Upper lobe of left lung (tissue), 6 donors: ENCODE results near the gene LINS1. TPM values are rescaled to one million over a fixed set of nuclear protein-coding genes. Genes with fewer than 3 reads are reported as not detected.
"Not testable (repeated sequence)": the region's sequence is repeated elsewhere in the genome, so short reads cannot be mapped to it uniquely, and the experiment has no call there.

Source experiments
- ATAC-seq, 2 donors: fragments of 200-7000 bp; cut with Tn5 transposase; one replicate each; pipeline ENCODE4 v1.9.1; 2022; ENCODE audit warnings: mild to moderate bottlenecking in 2 of 2, moderate library complexity in 2 of 2; ENCODE audit not compliant: low FRiP score in 2 of 2
- DNase-seq, 2 donors: peaks; one replicate each; pipeline ENCODE4 v3.0.0-alpha.2; 2019 to 2020
- H3K27ac ChIP-seq, 4 donors: fragments of 200-600 bp; sonication (generic); one replicate each; pipeline ENCODE4 v1.5.1; 2016 to 2019
- H3K27me3 ChIP-seq, 4 donors: fragments of 200-600 bp; sonication (generic); one replicate each; pipeline ENCODE4 v1.5.1; 2017 to 2019
- H3K36me3 ChIP-seq, 4 donors: fragments of 200-600 bp; sonication (generic); one replicate each; pipeline ENCODE4 v1.5.1; 2016 to 2019
- H3K4me1 ChIP-seq, 4 donors: fragments of 200-600 bp; sonication (generic); one replicate each; pipeline ENCODE4 v1.5.1; 2018 to 2019
- H3K4me3 ChIP-seq, 4 donors: fragments of 200-600 bp; sonication (generic); one replicate each; pipeline ENCODE4 v1.5.1; 2017 to 2019; ENCODE audit warnings: mild to moderate bottlenecking in 2 of 4, moderate library complexity in 1 of 4
- H3K9me3 ChIP-seq, 4 donors: fragments of 200-600 bp; sonication (generic); one replicate each; pipeline ENCODE4 v1.5.1; 2018 to 2019
- EP300 ChIP-seq, 4 donors: sonication (generic); formaldehyde crosslinking; IDR thresholded peaks; one replicate each; pipeline ENCODE4 v1.5.1; 2017; ENCODE audit warnings: antibody characterized with exemption in 4 of 4, control low read depth in 2 of 4
- POLR2A ChIP-seq, 4 donors: fragments of 450-650 bp; IDR thresholded peaks; one replicate each; pipeline ENCODE4 v1.5.1; 2016 to 2017; ENCODE audit warnings: antibody characterized with exemption in 4 of 4, mild to moderate bottlenecking in 2 of 4
- POLR2AphosphoS5 ChIP-seq, 2 donors: sonication (generic); formaldehyde crosslinking; IDR thresholded peaks; one replicate each; pipeline ENCODE4 v1.5.1; 2017; ENCODE audit warnings: antibody characterized with exemption in 2 of 2
- WGBS, 2 donors: methylation state at CpG; one replicate each; pipeline ENCODE4 v1.1.5; 2017 to 2018; 5-methylcytosine and 5-hydroxymethylcytosine counted together
- total RNA-seq, 6 donors: library from RNA; depleted of rRNA in 4 of 6; stranded (reverse); fragments of >200 nt in 4 of 6; gene quantifications; one replicate each; pipeline versions ENCODE4 v1.1.0 to v1.2.1, GENCODE V29; 2016 to 2021
- TF ChIP-seq, protein P1 (sequence below), 6 experiments: fragments of 450-650 bp in 4 of 6; fragments of 200-600 bp in 2 of 6; sonication (generic) in 2 of 6; IDR thresholded peaks; one replicate each; pipeline ENCODE4 v1.5.1; 2016 to 2019; ENCODE audit warnings: antibody characterized with exemption in 6 of 6
- donor health status: DM: no; HTN: no; CAD: no; lungs with moderate emphysema.
- donor health status: DM: no; HTN: yes; CAD: no; lungs with severe emphysema.

LINS1 gene
- total RNA-seq, 6 donors from 2014 or later: 11.8 to 43.0 (median 18.2) TPM

DNA sequence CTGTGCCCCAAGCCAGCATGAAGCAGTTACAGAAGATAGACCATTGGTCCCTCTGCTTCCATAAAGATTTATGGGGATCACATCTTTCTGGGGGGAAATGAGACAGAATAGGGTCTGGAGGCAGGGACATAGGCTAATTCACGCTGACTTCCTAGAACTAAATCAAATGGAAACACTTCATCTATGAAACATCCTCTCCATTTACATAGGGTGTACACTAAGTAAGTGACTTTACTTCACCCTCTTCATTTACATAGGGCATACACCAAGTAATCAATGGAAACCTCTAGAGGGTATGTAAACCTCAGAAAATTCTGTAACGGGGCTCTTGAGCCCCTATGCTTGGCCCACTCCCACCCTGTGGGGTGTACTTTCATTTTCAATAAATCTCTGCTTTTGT lies 10.1 kb downstream of the LINS1 start:
- Histone ChIP-seq H3K27me3 (no peaks in the 10 kb centered on the region), H3K36me3 (no peaks in the 10 kb centered on the region), H3K9me3 (peaks cover 0 to 16% (median 10%) of the 10 kb centered on the region in 4 donors), H3K4me3 (no peak overlapping the region), H3K4me1 (peaks cover 0 to 14% (median 6%) of the 10 kb centered on the region in 4 donors), H3K27ac (no peak overlapping the region)
- no peak for ATAC-seq
- TF ChIP-seq POLR2AphosphoS5 (IDR thresholded peaks at IDR 0.05) (no peak), EP300 (IDR thresholded peaks at IDR 0.05) (no peak), POLR2A (IDR thresholded peaks at IDR 0.05) (no peak)
- TF ChIP-seq, protein P1, sequence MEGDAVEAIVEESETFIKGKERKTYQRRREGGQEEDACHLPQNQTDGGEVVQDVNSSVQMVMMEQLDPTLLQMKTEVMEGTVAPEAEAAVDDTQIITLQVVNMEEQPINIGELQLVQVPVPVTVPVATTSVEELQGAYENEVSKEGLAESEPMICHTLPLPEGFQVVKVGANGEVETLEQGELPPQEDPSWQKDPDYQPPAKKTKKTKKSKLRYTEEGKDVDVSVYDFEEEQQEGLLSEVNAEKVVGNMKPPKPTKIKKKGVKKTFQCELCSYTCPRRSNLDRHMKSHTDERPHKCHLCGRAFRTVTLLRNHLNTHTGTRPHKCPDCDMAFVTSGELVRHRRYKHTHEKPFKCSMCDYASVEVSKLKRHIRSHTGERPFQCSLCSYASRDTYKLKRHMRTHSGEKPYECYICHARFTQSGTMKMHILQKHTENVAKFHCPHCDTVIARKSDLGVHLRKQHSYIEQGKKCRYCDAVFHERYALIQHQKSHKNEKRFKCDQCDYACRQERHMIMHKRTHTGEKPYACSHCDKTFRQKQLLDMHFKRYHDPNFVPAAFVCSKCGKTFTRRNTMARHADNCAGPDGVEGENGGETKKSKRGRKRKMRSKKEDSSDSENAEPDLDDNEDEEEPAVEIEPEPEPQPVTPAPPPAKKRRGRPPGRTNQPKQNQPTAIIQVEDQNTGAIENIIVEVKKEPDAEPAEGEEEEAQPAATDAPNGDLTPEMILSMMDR (IDR thresholded peaks at IDR 0.05): no peak
- DNase-seq: no peak
- WGBS, 2 donors: 67 to 68% methylated on average over 2 of the region's 2 CpGs

DNA sequence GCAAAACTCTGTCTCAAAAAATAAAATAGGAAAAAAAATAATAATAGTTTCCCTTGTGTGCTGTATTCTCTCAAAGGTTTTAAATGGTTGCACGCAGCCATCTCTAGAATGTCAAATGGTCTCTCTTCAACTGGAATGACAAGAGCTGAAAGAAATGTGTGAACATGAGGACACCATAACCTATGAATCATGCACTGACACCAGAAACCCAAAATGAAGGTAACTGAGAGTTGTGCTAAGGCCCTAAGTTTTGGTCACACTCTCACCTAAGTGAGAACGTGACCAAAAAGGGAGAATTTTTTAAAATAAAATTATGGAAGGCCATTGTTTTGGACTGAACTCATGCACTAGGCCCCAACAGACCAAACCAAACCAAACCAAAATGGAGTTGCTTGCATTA lies 10.8 kb downstream of the LINS1 start:
- not testable (repeated sequence) for H3K4me3 ChIP-seq, ATAC-seq, DNase-seq, H3K36me3 ChIP-seq, H3K27me3 ChIP-seq, H3K4me1 ChIP-seq, H3K27ac ChIP-seq
- 89 to 97% methylated on average over 2 of the region's 2 CpGs for WGBS, 2 donors
- peaks cover 0 to 16% (median 10%) of the 10 kb centered on the region in 4 donors for H3K9me3 ChIP-seq

DNA sequence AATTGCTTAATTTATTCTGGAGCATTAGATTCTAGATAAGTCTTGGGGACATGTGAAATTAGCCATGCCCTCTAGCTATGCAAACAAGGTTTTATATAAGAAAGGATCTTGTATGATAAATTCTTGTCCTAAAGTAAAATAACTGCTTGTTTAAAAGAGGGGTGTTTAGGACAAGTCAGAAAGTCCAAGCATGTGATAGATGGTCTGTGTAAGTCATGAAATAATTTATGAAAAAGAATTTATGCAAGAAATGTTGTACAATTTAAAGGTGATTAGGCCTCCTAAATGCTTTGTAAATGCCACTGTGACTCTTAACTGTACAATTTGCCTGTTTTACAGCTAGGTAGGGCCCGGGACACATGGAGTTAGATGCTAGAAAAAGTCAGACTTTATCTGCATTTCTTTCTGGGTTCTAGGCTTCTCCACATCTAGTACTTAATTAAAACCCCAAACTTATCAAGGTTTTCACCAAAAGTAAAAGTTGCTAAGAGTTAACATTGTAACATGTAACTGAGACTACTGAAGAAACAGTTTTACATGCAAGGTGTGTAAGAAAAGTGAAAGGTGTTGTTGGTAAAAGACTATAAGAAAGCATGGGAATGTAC lies 13.2 kb downstream of the LINS1 start:
- H3K36me3 ChIP-seq: no peaks in the 10 kb centered on the region
- H3K4me1 ChIP-seq: no peaks in the 10 kb centered on the region
- ATAC-seq (no peak), DNase-seq (no peak)
- H3K27me3 ChIP-seq: no peaks in the 10 kb centered on the region
- no peak overlapping the region for H3K27ac ChIP-seq
- 85 to 92% methylated on average over 1 of the region's 1 CpG for WGBS, 2 donors
- no peak overlapping the region for H3K4me3 ChIP-seq
- peaks cover 0 to 16% (median 10%) of the 10 kb centered on the region in 4 donors for H3K9me3 ChIP-seq
- TF ChIP-seq POLR2AphosphoS5 (IDR thresholded peaks at IDR 0.05): no peak
- TF ChIP-seq, protein P1 (IDR thresholded peaks at IDR 0.05): no peak
- TF ChIP-seq POLR2A (IDR thresholded peaks at IDR 0.05): no peak
- TF ChIP-seq EP300 (IDR thresholded peaks at IDR 0.05): no peak

DNA sequence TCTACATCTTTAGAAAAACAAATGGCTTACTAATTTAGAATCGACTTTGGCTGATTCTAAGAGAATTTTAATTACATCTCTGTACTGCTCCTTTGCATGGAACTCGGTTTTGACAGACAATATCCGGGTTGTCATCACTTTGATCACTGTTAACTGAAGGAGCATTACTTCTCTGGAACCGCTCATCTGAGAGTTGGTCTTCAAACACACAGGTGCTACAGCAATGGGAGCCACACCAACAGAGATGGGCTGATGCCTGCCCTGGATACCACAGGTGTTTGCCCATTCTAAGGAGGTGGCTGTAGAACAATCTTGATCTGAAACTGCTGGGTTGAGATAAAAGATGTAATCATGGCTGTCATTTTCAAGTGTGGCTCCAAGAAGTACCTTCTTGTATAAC lies 21.6 kb downstream of the LINS1 start:
- H3K27ac ChIP-seq: no peak overlapping the region
- 90 to 94% methylated on average over 4 of the region's 4 CpGs for WGBS, 2 donors
- DNase-seq (no peak), ATAC-seq (no peak)
- TF ChIP-seq POLR2AphosphoS5 (IDR thresholded peaks at IDR 0.05) (no peak), POLR2A (IDR thresholded peaks at IDR 0.05) (no peak), EP300 (IDR thresholded peaks at IDR 0.05) (no peak)
- TF ChIP-seq, protein P1 (IDR thresholded peaks at IDR 0.05): no peak
- H3K9me3 ChIP-seq: no peaks in the 10 kb centered on the region
- H3K36me3 ChIP-seq: no peaks in the 10 kb centered on the region
- H3K4me3 ChIP-seq: no peak overlapping the region
- no peaks in the 10 kb centered on the region for H3K27me3 ChIP-seq
- no peaks in the 10 kb centered on the region for H3K4me1 ChIP-seq

DNA sequence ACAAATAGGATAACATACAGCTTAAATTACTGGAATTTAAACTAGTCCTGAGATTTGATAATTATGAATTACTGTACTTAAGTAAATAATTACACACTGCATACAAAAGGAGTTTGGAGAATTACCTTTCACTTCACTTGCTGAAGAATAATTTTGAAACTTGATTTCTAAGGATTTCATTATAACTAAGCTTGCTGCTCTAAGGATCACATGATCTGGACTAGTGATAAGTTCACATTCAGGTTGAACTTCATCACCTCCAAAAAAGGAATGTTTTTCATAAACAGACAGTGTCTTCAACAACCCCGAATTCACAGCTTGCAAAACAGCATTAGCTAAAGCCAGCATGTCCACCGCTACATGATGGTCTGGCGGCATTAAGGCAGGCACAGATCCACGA lies 28.5 kb downstream of the LINS1 start:
- no peaks in the 10 kb centered on the region for H3K9me3 ChIP-seq
- WGBS, 2 donors: 89 to 93% methylated on average over 4 of the region's 4 CpGs
- H3K27ac ChIP-seq: no peak overlapping the region
- TF ChIP-seq, protein P1 (IDR thresholded peaks at IDR 0.05): no peak
- TF ChIP-seq POLR2AphosphoS5 (IDR thresholded peaks at IDR 0.05): no peak
- TF ChIP-seq POLR2A (IDR thresholded peaks at IDR 0.05): no peak
- no peak for TF ChIP-seq EP300 (IDR thresholded peaks at IDR 0.05)
- peaks cover 0 to 35% (median 9%) of the 10 kb centered on the region in 4 donors for H3K36me3 ChIP-seq
- no peaks in the 10 kb centered on the region for H3K4me1 ChIP-seq
- no peak overlapping the region for H3K4me3 ChIP-seq
- no peaks in the 10 kb centered on the region for H3K27me3 ChIP-seq
- no peak for DNase-seq
- ATAC-seq: no peak
